Neuronal stem cell (in vitro differentiated cells): ENCODE data around the gene SP4. TPM values are rescaled to one million over a fixed set of nuclear protein-coding genes. Genes with fewer than 3 reads are reported as not detected.

Experiments used
- DNase-seq: peaks from one replicate; pipeline ENCODE4 v3.0.0-alpha.2; 2013; ENCODE audit warnings: low spot score
- H2AFZ ChIP-seq: one replicate; pipeline ENCODE4 v1.6.1; 2013; ENCODE audit warnings: mild to moderate bottlenecking, low read length, inconsistent platforms
- H2AK5ac ChIP-seq: 2 replicates; pipeline ENCODE4 v1.6.1; 2013; ENCODE audit warnings: low read depth, mild to moderate bottlenecking, inconsistent platforms, low read length, moderate library complexity, mixed read lengths
- H2BK120ac ChIP-seq: 2 replicates; pipeline ENCODE4 v1.6.1; 2013; ENCODE audit warnings: low read depth, mild to moderate bottlenecking, inconsistent platforms, low read length, moderate library complexity, mixed read lengths
- H2BK12ac ChIP-seq: one replicate; pipeline ENCODE4 v1.6.1; 2013; ENCODE audit warnings: low read length, inconsistent platforms
- H2BK15ac ChIP-seq: 2 replicates; pipeline ENCODE4 v1.6.1; 2013; ENCODE audit warnings: mild to moderate bottlenecking, low read length, inconsistent platforms, mixed read lengths
- H2BK5ac ChIP-seq: one replicate; pipeline ENCODE4 v1.6.1; 2013; ENCODE audit warnings: inconsistent platforms, mild to moderate bottlenecking, low read length, moderate library complexity
- H3K14ac ChIP-seq: one replicate; pipeline ENCODE4 v1.6.1; 2013; ENCODE audit warnings: low read length, inconsistent platforms
- H3K18ac ChIP-seq: 2 replicates; pipeline ENCODE4 v1.6.1; 2013; ENCODE audit warnings: low read length, inconsistent platforms
- H3K23ac ChIP-seq: 2 replicates; pipeline ENCODE4 v1.6.1; 2013; ENCODE audit warnings: low read depth, mild to moderate bottlenecking, mixed read lengths, low read length, inconsistent platforms; ENCODE audit not compliant: poor library complexity
- H3K27ac ChIP-seq: replicated peaks from 3 replicates; pipeline ENCODE4 v1.5.1; 2013; ENCODE audit warnings: low read length, inconsistent platforms
- H3K27me3 ChIP-seq, 3 experiments: 2 replicates each; pipeline ENCODE4 v1.6.1; 2013; ENCODE audit warnings: low read length in 3 of 3, mild to moderate bottlenecking in 2 of 3, inconsistent platforms in 1 of 3, low read depth in 1 of 3, mixed read lengths in 1 of 3, moderate library complexity in 1 of 3; ENCODE audit not compliant: control insufficient read depth in 3 of 3, insufficient read depth in 3 of 3
- H3K36me3 ChIP-seq, 2 donors: replicated peaks in 1 of 2; 2 replicates each; pipeline ENCODE4 v1.6.1; 2013; ENCODE audit warnings: low read length in 2 of 2; ENCODE audit not compliant: control insufficient read depth in 2 of 2, insufficient read depth in 2 of 2
- H3K4ac ChIP-seq: 2 replicates; pipeline ENCODE4 v1.6.1; 2013; ENCODE audit warnings: inconsistent platforms, mild to moderate bottlenecking, low read length, moderate library complexity
- H3K4me1 ChIP-seq, 2 donors: 1 replicate in 1 of 2; 2 replicates in 1 of 2; pipeline ENCODE4 v1.6.1; 2013; ENCODE audit warnings: low read length in 2 of 2, low read depth in 1 of 2; ENCODE audit not compliant: control insufficient read depth in 2 of 2, insufficient read depth in 1 of 2
- H3K4me2 ChIP-seq: one replicate; pipeline ENCODE4 v1.6.1; 2013; ENCODE audit warnings: mild to moderate bottlenecking, low read length, inconsistent platforms; ENCODE audit not compliant: insufficient read depth, poor library complexity, severe bottlenecking
- H3K4me3 ChIP-seq, 2 donors: 2 replicates each; pipeline ENCODE4 v1.5.1; 2013; ENCODE audit warnings: low read length in 2 of 2, mild to moderate bottlenecking in 2 of 2, inconsistent platforms in 1 of 2, moderate library complexity in 1 of 2
- H3K79me1 ChIP-seq: one replicate; pipeline ENCODE4 v1.6.1; 2013; ENCODE audit warnings: low read depth, mild to moderate bottlenecking, inconsistent platforms, low read length, moderate library complexity
- H3K9ac ChIP-seq: one replicate; pipeline ENCODE4 v1.6.1; 2013; ENCODE audit warnings: mild to moderate bottlenecking, low read depth, low read length, inconsistent platforms; ENCODE audit not compliant: poor library complexity
- H3K9me3 ChIP-seq, 2 donors: replicated peaks in 1 of 2; 2 replicates each; pipeline versions ENCODE3 to v1.6.1; 2013; ENCODE audit warnings: low read length in 2 of 2, mild to moderate bottlenecking in 2 of 2, inconsistent platforms in 1 of 2, low read depth in 1 of 2, mixed read lengths in 1 of 2, moderate library complexity in 1 of 2; ENCODE audit not compliant: control insufficient read depth in 2 of 2, insufficient read depth in 1 of 2
- H4K8ac ChIP-seq: one replicate; pipeline ENCODE4 v1.6.1; 2013; ENCODE audit warnings: low read depth, mild to moderate bottlenecking, inconsistent platforms, low read length, moderate library complexity
- H4K91ac ChIP-seq: one replicate; pipeline ENCODE4 v1.6.1; 2013; ENCODE audit warnings: low read length, low read depth, mild to moderate bottlenecking, inconsistent platforms; ENCODE audit not compliant: poor library complexity
- WGBS, 2 donors: extraction: QIAGEN DNeasy Blood & Tissue Kit; methylation state at CpG; one replicate each; pipeline ENCODE4 v1.1.7; 2013; ENCODE audit warnings: missing lambda C conversion rate in 2 of 2, mixed read lengths in 1 of 2; ENCODE audit not compliant: insufficient read length in 2 of 2, insufficient replicate concordance in 1 of 2; ENCODE audit errors: extremely low coverage in 2 of 2; 5-methylcytosine and 5-hydroxymethylcytosine counted together
- polyA plus RNA-seq, 2 experiments: library from polyadenylated mRNA; stranded (reverse); fragments of 200-250 nt; gene quantifications; one replicate each; pipeline ENCODE4 v1.2.3, GENCODE V29; 2013

SP4 gene
- 15.2 TPM for polyA plus RNA-seq (2013, experiment 1 of 2)
- polyA plus RNA-seq (2013, experiment 2 of 2): 16.3 TPM

DNA sequence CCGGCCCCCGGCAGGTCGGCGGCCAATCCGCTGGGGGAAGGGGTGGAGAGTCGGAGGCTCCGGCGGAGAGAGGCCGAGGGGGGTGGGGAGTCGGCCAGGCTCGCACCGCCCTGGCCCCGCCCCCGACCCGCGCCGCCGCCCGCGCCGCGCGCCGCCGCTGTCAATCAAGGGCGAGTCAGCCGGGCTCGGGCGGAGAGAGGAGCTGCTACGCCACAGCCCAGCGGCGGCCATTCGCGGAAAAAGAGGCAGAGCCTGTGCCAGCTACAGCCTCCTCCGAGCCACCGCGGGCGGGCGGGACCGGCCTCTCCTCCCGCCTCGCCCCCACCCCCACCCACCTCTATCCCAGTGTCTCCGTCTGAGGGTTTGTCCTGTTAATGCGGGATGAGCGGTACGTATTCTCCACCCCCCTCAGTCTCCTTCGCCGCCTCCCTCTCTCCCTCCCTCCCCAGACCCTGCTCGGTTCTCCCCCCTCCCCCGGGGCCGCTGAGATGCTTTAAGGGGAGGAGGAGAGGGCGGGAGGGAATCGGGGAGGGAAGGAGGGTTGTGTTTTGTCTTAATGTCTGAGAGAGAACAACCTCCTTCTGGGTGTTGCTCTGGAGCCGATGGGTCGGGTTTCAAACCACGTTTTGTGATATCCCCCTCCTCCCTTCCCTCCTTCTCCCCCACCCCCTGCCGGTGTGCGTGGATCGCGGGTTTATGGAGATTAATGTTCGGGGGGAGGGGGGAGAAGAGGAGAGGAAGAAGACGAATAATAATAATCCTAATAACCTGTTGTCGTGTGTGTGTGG lies at the start of gene SP4:
SP4 (plus strand) TSS at position 213 of the 788 bp plus-strand sequence; CDS start at position 382, 169 bp downstream.
- peak within 1 kb of the TSS; percentile 6 for H2BK12ac ChIP-seq
- DNase-seq: peak; percentile 91
- peak within 1 kb of the TSS; percentile 96 for H2BK5ac ChIP-seq
- H3K36me3 ChIP-seq: peaks cover 13 to 18% of the 10 kb centered on the region in 2 donors
- WGBS, 2 donors: no CpG with 5 or more reads among the region's 63 CpGs
- H2AK5ac ChIP-seq: peak within 1 kb of the TSS; percentile 89
- H3K9me3 ChIP-seq: no peaks in the 10 kb centered on the region
- H3K27me3 ChIP-seq: no peaks in the 10 kb centered on the region
- H3K18ac ChIP-seq: peak within 1 kb of the TSS; percentile 97
- peak within 1 kb of the TSS; percentile 89 for H3K4me2 ChIP-seq
- peak within 1 kb of the TSS; percentile 99 for H2AFZ ChIP-seq
- no peak within 1 kb of the TSS for H2BK15ac ChIP-seq
- H3K9ac ChIP-seq: peak within 1 kb of the TSS; percentile 86
- peak within 1 kb of the TSS; percentile 19 for H3K4ac ChIP-seq
- peak within 1 kb of the TSS; percentile 86 to 94 for H3K4me3 ChIP-seq
- H3K14ac ChIP-seq: peak within 1 kb of the TSS; percentile 97
- H3K27ac ChIP-seq: peak within 1 kb of the TSS; percentile 97
- peaks cover 2% of the 10 kb centered on the region for H3K79me1 ChIP-seq
- H4K91ac ChIP-seq: peak within 1 kb of the TSS; percentile 49
- no peak within 1 kb of the TSS for H2BK120ac ChIP-seq
- peak within 1 kb of the TSS; percentile 70 for H3K23ac ChIP-seq
- no peak within 1 kb of the TSS for H4K8ac ChIP-seq
- H3K4me1 ChIP-seq: peaks cover 12 to 23% of the 10 kb centered on the region in 2 donors

DNA sequence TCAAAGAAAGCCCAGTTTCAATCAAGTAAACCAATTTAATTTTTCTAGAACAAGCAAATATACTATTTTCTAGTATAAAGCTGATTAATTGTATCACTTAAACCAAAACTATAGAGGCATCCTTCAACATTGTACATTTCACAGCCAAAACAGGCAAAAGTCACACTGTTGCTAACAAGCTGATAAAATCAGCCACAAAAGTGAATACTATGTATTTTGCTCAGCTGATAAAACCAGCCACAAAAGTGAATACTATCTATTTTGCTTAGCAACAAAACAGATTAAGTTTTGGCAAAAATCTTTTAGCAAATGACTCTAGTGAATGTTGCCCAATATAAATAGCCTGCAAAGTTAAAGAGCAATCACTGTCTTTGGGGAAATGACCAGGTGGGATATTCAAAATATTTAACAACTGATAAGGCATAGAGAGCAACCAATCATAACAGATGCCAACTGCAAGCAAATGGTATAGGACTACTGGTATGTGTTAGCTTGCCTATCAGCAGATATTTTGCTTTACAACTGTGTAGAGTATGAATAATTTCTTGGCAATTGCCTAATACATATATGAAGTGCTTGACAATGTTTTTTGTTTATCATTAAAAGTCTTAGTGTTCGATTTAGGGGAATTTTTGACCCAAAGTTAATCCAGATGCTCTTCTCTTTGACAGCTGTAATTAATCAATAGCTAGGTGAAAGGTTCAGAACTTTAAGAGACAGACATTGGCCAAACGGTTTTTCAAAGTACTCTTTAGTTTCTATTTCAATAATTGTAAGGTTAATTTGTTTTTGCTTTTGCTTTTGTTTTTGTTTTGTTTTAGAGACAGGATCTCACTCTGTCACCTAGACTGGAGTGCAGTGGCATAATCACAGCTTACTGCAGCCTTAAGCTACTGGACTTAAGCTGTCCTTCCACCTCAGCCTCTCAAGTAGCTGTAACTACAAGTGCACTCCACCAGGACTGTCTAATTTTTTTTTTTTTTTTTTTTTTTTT lies 44.4 kb upstream of the SP4 start:
- Histone ChIP-seq H2BK5ac (no peak overlapping the region), H4K8ac (no peak overlapping the region), H2BK12ac (no peak overlapping the region), H2BK15ac (no peak overlapping the region), H3K27me3 (no peaks in the 10 kb centered on the region), H3K18ac (no peak overlapping the region), H3K9ac (no peak overlapping the region), H3K4me2 (no peak overlapping the region), H3K23ac (no peak overlapping the region), H2AFZ (no peak overlapping the region), H3K36me3 (no peaks in the 10 kb centered on the region), H3K79me1 (no peaks in the 10 kb centered on the region), H3K4me1 (peaks cover 0 to under 1% of the 10 kb centered on the region in 2 donors), H3K14ac (no peak overlapping the region), H2AK5ac (no peak overlapping the region), H2BK120ac (no peak overlapping the region), H3K27ac (no peak overlapping the region), H3K4me3 (no peak overlapping the region), H3K4ac (no peak overlapping the region), H4K91ac (no peak overlapping the region), H3K9me3 (no peaks in the 10 kb centered on the region)
- no CpG with 5 or more reads among the region's 2 CpGs for WGBS, 2 donors
- no peak for DNase-seq

DNA sequence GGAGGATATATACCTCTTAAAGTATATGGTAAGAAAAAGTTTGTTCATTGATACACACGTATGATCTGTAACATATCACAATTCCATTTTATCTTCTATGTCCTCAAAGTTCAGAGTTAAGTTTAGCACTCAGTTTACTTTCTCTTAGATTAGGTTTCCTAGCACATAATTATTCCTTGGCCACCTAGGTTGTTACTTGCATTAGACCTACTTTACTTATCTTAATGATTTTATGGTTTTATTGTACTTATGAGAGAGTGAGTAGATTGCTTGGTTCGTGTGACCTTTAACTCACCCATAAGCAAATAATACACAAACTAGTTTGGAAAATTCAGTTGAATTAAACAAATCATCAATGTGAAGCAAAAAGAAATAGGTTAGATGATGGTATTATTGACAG lies 33.9 kb upstream of the SP4 start:
- Histone ChIP-seq H2BK12ac (no peak overlapping the region), H3K4ac (no peak overlapping the region), H2AFZ (no peak overlapping the region), H3K27me3 (no peaks in the 10 kb centered on the region), H4K91ac (no peak overlapping the region), H2AK5ac (no peak overlapping the region), H3K79me1 (no peaks in the 10 kb centered on the region), H3K36me3 (no peaks in the 10 kb centered on the region), H3K18ac (no peak overlapping the region), H2BK5ac (no peak overlapping the region), H3K9me3 (no peaks in the 10 kb centered on the region), H2BK120ac (no peak overlapping the region), H3K4me2 (no peak overlapping the region), H4K8ac (no peak overlapping the region), H2BK15ac (no peak overlapping the region), H3K23ac (no peak overlapping the region), H3K27ac (no peak overlapping the region), H3K4me3 (no peak overlapping the region), H3K4me1 (no peaks in the 10 kb centered on the region), H3K9ac (no peak overlapping the region), H3K14ac (no peak overlapping the region)
- DNase-seq: no peak
- no CpG with 5 or more reads among the region's 2 CpGs for WGBS, 2 donors

DNA sequence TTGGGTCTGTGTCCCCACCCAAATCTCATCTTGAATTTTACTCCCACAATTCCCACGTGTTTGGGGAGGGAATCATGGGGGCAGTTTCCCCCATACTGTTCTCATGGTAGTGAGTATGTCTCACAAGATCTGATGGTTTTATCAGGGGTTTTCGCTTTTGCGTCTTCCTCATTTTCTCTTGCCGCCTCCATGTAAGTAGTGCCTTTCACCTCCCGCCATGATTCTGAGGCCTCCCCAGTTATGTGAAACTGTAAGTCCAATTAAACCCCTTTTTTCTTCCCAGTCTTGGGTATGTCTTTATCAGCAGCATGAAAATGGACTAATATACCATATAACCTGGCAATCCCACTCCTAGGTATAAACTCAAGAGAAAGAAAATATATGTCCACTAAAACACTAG lies 25.9 kb upstream of the SP4 start:
- H2AFZ ChIP-seq: no peak overlapping the region
- no peak overlapping the region for H3K4me2 ChIP-seq
- H3K18ac ChIP-seq: no peak overlapping the region
- H2BK120ac ChIP-seq: no peak overlapping the region
- no peak overlapping the region for H3K4me3 ChIP-seq
- no peaks in the 10 kb centered on the region for H3K4me1 ChIP-seq
- H3K23ac ChIP-seq: no peak overlapping the region
- WGBS, 2 donors: no CpG with 5 or more reads among the region's 5 CpGs
- H3K27ac ChIP-seq: no peak overlapping the region
- no peak overlapping the region for H3K14ac ChIP-seq
- H2BK12ac ChIP-seq: no peak overlapping the region
- H4K8ac ChIP-seq: no peak overlapping the region
- H2BK15ac ChIP-seq: no peak overlapping the region
- H3K27me3 ChIP-seq: no peaks in the 10 kb centered on the region
- no peak overlapping the region for H4K91ac ChIP-seq
- no peak for DNase-seq
- H3K4ac ChIP-seq: no peak overlapping the region
- H3K36me3 ChIP-seq: no peaks in the 10 kb centered on the region
- H3K9ac ChIP-seq: no peak overlapping the region
- H2BK5ac ChIP-seq: no peak overlapping the region
- no peak overlapping the region for H2AK5ac ChIP-seq
- no peaks in the 10 kb centered on the region for H3K79me1 ChIP-seq
- H3K9me3 ChIP-seq: no peaks in the 10 kb centered on the region
